Upper lobe of right lung (tissue), 1 donor: Measurements from ENCODE around the gene VSIR. TPM values are rescaled to one million over a fixed set of nuclear protein-coding genes. Genes with fewer than 3 reads are reported as not detected.

Experiments used
- ATAC-seq: fragments of 200-7000 bp; cut with Tn5 transposase; one replicate; pipeline ENCODE4 v1.9.1; 2020; ENCODE audit warnings: mild to moderate bottlenecking, moderate library complexity
- DNase-seq: peaks from one replicate; pipeline ENCODE4 v3.0.0-alpha.2; 2020
- H3K27ac ChIP-seq: fragments of 200-600 bp; one replicate; pipeline ENCODE4 v1.8.0; 2022
- H3K27me3 ChIP-seq: fragments of 200-600 bp; one replicate; pipeline ENCODE4 v1.8.0; 2022; ENCODE audit warnings: mild to moderate bottlenecking
- H3K36me3 ChIP-seq: fragments of 200-600 bp; one replicate; pipeline ENCODE4 v1.8.0; 2022
- H3K4me1 ChIP-seq: fragments of 200-600 bp; one replicate; pipeline ENCODE4 v1.8.0; 2022
- H3K4me3 ChIP-seq: fragments of 200-600 bp; one replicate; pipeline ENCODE4 v1.8.0; 2022; ENCODE audit warnings: mild to moderate bottlenecking
- H3K9me3 ChIP-seq: fragments of 200-600 bp; one replicate; pipeline ENCODE4 v1.8.0; 2022
- CTCF ChIP-seq: fragments of 200-600 bp; IDR thresholded peaks from one replicate; pipeline ENCODE4 v1.8.0; 2022; ENCODE audit warnings: antibody characterized with exemption
- intact Hi-C: fragments of 100-400 bp; cut with DNase I; formaldehyde crosslinking; loops from one replicate; pipeline ENCODE4 v1.11.0; 2022
- total RNA-seq: library from RNA; stranded (reverse); fragmentation: NEBNext Ultra II Directional; extraction: Animal tissue kit (Norgen Biotek cat#: 25700); gene quantifications from one replicate; pipeline ENCODE4 v1.2.1, GENCODE V29; 2021
- donor health status: DM: no; HTN: yes; CAD: no; lungs with severe emphysema.

Gene VSIR
- total RNA-seq, 1 donor from 2014 or later, result 128 TPM

GRCh38 chr10:71771204-71771603 lies 2.1 kb downstream of the VSIR start:
- H3K36me3 ChIP-seq, result no peaks in the 10 kb centered on the region
- DNase-seq, result no peak

GRCh38 chr10:71770789-71771188 lies 2.5 kb downstream of the VSIR start:
- intact Hi-C loops, result no loop called here
- ATAC-seq (no peak), DNase-seq (no peak)

More at GRCh38 chr10:71771204-71771603, 2.1 kb downstream of the VSIR start:
- H3K27ac ChIP-seq, result peak overlapping the region; percentile 90
- H3K27me3 ChIP-seq, result no peaks in the 10 kb centered on the region
- TF ChIP-seq CTCF, result no peak
- peak overlapping the region; percentile 70 for H3K4me3 ChIP-seq
- no peaks in the 10 kb centered on the region for H3K9me3 ChIP-seq
- ATAC-seq, result no peak
- H3K4me1 ChIP-seq, result peaks cover 86% of the 10 kb centered on the region
- intact Hi-C loops, result no loop called here

DNA sequence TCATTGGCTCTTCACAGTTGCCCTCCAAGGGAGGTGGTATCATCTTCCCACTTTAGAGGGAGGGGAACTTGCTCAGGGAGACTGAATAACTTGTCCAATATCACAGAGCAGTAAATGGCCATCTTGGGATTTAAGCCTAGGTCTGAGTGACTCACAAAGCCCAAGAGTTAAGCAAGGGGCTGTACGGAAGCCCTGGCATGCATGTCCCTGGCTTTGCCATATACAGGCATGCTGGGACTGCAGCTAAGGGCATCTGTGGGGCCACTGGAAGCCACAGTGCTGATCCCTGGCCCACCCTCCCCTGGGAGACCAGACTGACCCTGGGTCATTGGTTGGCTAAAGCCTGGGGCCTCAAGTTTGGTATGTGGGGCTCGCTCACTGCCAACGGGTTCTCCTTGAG lies 3.1 kb downstream of the VSIR start:
- no peak for DNase-seq
- peak overlapping the region; percentile 70 for H3K4me3 ChIP-seq
- no peaks in the 10 kb centered on the region for H3K27me3 ChIP-seq
- peak overlapping the region; percentile 90 for H3K27ac ChIP-seq
- intact Hi-C loops, result no loop called here
- no peaks in the 10 kb centered on the region for H3K36me3 ChIP-seq
- no peak for TF ChIP-seq CTCF
- no peak for ATAC-seq
- peaks cover 86% of the 10 kb centered on the region for H3K4me1 ChIP-seq
- no peaks in the 10 kb centered on the region for H3K9me3 ChIP-seq

More at GRCh38 chr10:71770789-71771188, 2.5 kb downstream of the VSIR start:
- no peaks in the 10 kb centered on the region for H3K27me3 ChIP-seq
- no peak for TF ChIP-seq CTCF
- no peaks in the 10 kb centered on the region for H3K9me3 ChIP-seq
- H3K4me3 ChIP-seq, result peak overlapping the region; percentile 70
- H3K4me1 ChIP-seq, result peaks cover 86% of the 10 kb centered on the region
- H3K27ac ChIP-seq, result peak overlapping the region; percentile 90
- H3K36me3 ChIP-seq, result no peaks in the 10 kb centered on the region

DNA sequence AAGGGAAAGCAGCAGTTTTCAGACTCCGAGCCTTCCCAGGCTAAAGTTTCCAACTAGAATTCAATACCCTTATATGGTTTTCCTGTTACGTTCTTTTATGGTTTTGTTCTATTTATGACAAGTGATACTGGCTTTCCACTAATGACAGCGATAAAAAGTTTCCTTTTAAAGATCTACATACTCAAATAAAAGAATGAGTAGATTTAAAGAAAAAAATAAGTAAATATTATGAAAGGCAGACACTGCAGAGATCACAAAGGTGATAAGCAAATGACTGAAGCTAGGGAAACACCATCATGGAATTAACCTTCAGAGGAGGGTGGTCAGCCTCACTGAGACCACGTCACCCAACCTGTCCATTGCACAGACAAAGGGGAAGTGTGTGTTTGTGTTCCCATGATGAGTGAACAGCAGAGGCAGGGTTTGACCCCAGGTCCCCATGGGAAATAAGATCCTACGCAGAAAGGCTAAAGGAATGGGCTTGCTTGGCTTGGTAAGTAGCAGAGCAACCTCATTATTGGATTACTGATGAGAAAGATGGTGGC lies 4.0 kb downstream of the VSIR start:
- DNase-seq (no peak), ATAC-seq (no peak)
- TF ChIP-seq CTCF, result no peak
- H3K9me3 ChIP-seq, result no peaks in the 10 kb centered on the region
- H3K27ac ChIP-seq, result peak overlapping the region; percentile 90
- peak overlapping the region; percentile 70 for H3K4me3 ChIP-seq
- peaks cover 86% of the 10 kb centered on the region for H3K4me1 ChIP-seq
- intact Hi-C loops, result no loop called here
- H3K27me3 ChIP-seq, result no peaks in the 10 kb centered on the region
- no peaks in the 10 kb centered on the region for H3K36me3 ChIP-seq

- Histone ChIP-seq H3K4me3 (no peak overlapping the region), H3K9me3 (no peaks in the 10 kb centered on the region), H3K27ac (peak overlapping the region; percentile 90), H3K4me1 (peaks cover 91% of the 10 kb centered on the region), H3K27me3 (no peaks in the 10 kb centered on the region), H3K36me3 (no peaks in the 10 kb centered on the region)
- intact Hi-C loops, result no loop called here
- no peak for TF ChIP-seq CTCF
- DNase-seq (no peak), ATAC-seq (peak; percentile 6)
Measured at GRCh38 chr10:71767420-71768035, 5.8 kb downstream of the VSIR start.
